NCI-H526 (cell line): ENCODE results near the gene ARHGAP8.
"Not testable (repeated sequence)": the region's sequence is repeated elsewhere in the genome, so short reads cannot be mapped to it uniquely, and the experiment has no call there.

ENCODE experiments used
- DNase-seq, 2 experiments: peaks; one replicate each; lab custom pipeline; 2025; lab: John Stamatoyannopoulos, UW

ARHGAP8 gene

GRCh38 chr22:44739024-44739423 is 13.4 kb upstream of the ARHGAP8 start:
- DNase-seq: no peak

GRCh38 chr22:44739666-44740065 is 12.7 kb upstream of the ARHGAP8 start:
- DNase-seq: not testable (repeated sequence)

- no peak for DNase-seq
These were observed 12.1 kb upstream of the ARHGAP8 start for GRCh38 chr22:44740307-44740706.

- DNase-seq: no peak
These were observed 10.4 kb upstream of the ARHGAP8 start for GRCh38 chr22:44741929-44742328.

- no peak for DNase-seq
These were observed 9.1 kb upstream of the ARHGAP8 start for GRCh38 chr22:44743247-44743646.

GRCh38 chr22:44743804-44744211 is 8.6 kb upstream of the ARHGAP8 start:
- no peak for DNase-seq

- no peak for DNase-seq
These were observed 6.3 kb upstream of the ARHGAP8 start for GRCh38 chr22:44745853-44746789.

- not testable (repeated sequence) for DNase-seq
These were observed 4.6 kb upstream of the ARHGAP8 start for GRCh38 chr22:44747784-44748127.

GRCh38 chr22:44748524-44748923 is 3.9 kb upstream of the ARHGAP8 start:
- DNase-seq: no peak

- DNase-seq: no peak
These were observed 1.9 kb upstream of the ARHGAP8 start for GRCh38 chr22:44750481-44750880.

GRCh38 chr22:44753189-44754042 is 1.0 kb downstream of the ARHGAP8 start:
- DNase-seq: no peak

- no peak for DNase-seq
These were observed 2.6 kb downstream of the ARHGAP8 start for GRCh38 chr22:44754998-44755397.

GRCh38 chr22:44755417-44755816 is 3.0 kb downstream of the ARHGAP8 start:
- DNase-seq: no peak

GRCh38 chr22:44755956-44756361 is 3.6 kb downstream of the ARHGAP8 start:
- peak in 1 of 2 experiments; percentile 42 for DNase-seq

GRCh38 chr22:44758344-44758973 is 6.1 kb downstream of the ARHGAP8 start:
- no peak for DNase-seq

- DNase-seq: no peak
These were observed 6.6 kb downstream of the ARHGAP8 start for GRCh38 chr22:44759001-44759400.

- peak in 1 of 2 experiments; percentile 30 for DNase-seq
These were observed 7.3 kb downstream of the ARHGAP8 start for GRCh38 chr22:44759430-44760310.

- DNase-seq: peak; percentile 72 to 86
These were observed 8.1 kb downstream of the ARHGAP8 start for GRCh38 chr22:44760476-44760875.

- DNase-seq: peak in 1 of 2 experiments; percentile 64
These were observed 8.7 kb downstream of the ARHGAP8 start for GRCh38 chr22:44761025-44761424.

GRCh38 chr22:44764373-44764772 is 12.0 kb downstream of the ARHGAP8 start:
- no peak for DNase-seq

GRCh38 chr22:44764974-44765373 is 12.6 kb downstream of the ARHGAP8 start:
- no peak for DNase-seq
